HG03064 (cell line): ENCODE results near the gene ATXN1.
"Not testable (repeated sequence)": the region's sequence is repeated elsewhere in the genome, so short reads cannot be mapped to it uniquely, and the experiment has no call there.

Source experiments
- ATAC-seq: cut with Tn5 transposase; IDR thresholded peaks from one replicate; pipeline ENCODE4 v1.9.1; 2021; ENCODE audit warnings: low read depth; ENCODE audit not compliant: unreplicated experiment

Gene ATXN1

GRCh38 chr6:16705081-16705993, 55.9 kb downstream of the ATXN1 start:
- ATAC-seq, result no peak

DNA sequence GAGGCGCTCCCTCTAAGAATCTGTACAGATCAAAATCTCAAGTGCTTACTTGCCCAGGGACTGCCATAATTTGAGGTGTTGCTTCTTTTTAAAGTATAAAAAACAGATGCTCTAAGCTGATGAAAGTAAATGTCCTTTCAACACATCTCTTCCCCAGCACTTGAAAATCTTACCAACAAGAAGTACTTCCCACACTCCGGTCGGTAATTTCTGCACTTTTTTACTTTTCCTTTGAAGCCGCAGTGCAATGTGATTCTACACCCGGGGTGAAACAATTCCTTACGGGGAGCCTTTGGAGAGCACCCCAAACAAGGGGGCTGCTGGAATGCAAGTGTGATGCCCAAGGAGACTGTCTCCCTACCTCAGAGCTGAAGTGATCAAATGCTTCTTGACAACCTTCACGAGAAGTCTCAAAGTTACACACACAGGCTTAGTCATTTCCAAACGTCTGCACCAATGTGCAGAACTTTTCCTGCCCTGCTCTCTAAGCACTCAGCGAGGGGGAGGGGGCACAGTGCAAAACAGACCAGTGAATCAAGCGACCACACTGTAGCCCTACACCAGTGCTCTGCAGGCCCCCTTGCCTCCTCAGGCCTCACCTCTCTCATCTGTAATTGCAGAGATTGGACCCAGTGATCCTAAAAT, 56.7 kb downstream of the ATXN1 start:
- no peak for ATAC-seq

DNA sequence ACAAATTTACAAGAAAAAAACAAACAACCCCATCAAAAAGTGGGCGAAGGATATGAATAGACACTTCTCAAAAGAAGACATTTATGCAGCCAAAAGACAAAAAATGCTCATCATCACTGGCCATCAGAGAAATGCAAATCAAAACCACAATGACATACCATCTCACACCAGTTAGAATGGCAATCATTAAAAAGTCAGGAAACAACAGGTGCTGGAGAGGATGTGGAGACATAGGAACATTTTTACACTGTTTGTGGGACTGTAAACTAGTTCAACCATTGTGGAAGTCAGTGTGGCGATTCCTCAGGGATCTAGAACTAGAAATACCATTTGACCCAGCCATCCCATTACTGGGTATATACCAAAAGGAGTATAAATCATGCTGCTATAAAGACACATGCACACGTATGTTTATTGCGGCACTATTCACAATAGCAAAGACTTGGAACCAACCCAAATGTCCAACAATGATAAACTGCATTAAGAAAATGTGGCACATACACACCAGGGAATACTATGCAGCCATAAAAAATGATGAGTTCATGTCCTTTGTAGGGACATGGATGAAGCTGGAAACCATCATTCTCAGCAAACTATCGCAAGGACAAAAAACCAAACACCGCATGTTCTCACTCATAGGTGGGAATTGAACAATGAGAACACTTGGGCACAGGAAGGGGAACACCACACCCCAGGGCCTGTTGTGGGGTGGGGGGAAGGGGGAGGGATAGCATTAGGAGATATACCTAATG, 58.5 kb downstream of the ATXN1 start:
- ATAC-seq, result not testable (repeated sequence)

DNA sequence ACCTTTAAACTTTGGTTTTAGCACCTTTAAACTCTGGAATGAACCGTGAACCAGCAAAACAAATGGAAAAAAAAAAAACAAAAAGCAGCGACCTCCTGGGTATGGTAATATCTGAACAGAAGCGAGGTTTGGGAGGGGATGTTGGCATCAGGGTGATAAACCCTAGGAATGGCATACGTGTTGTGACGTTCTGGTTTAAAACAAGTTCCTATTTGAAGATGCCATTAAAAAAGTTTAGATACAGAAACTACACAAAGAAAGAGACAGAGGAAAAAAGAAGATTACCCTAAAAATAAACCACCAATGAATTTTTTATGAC, 60.4 kb downstream of the ATXN1 start:
- ATAC-seq, result no peak

DNA sequence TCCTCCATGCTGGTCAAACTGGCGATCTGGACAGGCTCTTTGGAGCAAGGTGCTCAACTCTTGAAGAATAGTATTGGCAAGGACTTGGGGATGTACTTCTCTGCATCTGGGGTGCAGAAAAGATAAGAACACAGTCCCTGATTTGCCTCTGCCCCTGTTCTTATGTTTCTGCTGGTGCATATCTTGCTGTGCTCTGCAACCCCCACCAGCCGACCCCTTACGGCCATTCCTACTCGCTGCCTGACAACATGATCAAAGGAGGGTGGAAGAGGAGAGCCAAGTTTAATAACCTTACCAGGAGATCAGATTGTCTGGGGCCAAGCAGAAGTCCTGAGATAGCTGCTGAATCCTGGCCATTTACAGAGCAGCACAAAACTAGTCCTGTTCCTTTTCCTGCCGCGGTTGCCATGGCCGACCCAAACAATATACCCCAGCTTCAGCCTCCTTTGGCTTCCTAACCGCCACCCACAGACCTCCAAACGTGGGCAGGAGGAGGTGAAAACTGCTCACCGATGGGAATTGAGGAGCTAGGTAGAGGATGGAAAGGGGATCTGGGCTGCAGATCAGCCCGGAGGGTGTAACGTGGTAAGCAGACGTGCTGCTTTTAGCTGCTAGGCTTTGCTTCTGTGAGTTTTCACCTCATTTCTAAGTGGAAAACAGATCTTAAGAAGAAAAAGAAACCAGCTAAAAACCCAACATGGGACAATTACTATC, 60.9 kb downstream of the ATXN1 start:
- no peak for ATAC-seq

DNA sequence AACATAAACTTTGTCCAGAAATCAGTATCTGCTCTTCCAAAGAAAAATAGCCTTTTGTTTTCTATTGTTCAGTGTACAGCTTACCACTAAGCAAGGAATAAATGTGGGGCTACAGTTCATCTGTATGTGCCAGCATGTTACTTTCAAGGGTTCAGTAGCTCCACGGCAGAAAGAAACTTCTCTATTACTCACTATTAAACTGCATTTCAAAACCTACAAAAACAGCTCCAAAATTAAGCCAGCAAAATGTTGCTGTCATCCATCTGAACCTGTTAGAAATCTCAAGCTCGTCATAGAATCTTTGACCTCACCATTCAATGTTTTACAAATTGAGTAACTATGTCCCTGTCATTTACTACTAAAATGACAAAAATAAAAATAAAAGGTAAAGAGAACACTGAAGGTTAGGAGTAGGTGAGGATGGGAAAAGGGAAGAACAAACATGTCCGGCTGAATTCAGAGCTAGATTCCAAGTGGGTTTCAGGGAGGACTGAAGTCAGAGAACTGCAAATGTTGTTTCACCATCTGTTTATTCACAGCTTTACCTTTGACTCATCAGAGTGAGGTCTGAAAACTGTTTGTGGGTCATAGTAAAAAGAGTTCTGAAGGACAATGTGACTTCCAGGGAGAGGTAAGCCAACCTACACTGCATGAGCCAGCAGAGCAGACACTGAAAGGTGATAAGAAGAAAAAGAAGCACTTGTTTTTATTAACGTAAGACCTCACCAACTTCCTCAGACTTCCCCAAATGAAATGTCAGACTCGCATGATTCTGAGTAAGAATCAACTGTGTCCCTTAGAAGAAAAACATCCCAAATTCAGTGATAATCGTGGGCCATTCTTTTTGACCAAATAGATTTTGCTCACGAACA, 62.0 kb downstream of the ATXN1 start:
- ATAC-seq, result no peak

GRCh38 chr6:16698162-16698533, 63.1 kb downstream of the ATXN1 start:
- no peak for ATAC-seq

GRCh38 chr6:16697437-16698161, 63.7 kb downstream of the ATXN1 start:
- ATAC-seq, result no peak

DNA sequence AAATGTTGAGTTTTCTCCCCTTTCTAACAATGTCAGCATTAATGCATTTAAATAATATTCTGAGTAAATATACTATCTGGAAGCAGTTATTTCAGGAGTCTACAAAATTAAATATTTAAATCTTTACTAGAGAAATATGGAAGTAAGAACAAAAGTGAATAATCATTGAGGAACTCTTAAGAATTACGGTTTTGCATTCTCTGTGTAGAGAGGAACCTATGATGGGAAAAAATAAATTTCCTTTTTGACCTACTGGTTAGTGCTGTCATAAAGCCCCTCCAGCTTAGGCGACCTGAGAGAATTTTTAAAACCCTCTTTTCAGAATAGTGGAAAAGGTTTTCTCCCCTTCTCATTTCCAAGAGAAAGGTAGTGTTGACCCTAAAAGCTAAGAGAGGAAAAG, 64.8 kb downstream of the ATXN1 start:
- ATAC-seq, result no peak

DNA sequence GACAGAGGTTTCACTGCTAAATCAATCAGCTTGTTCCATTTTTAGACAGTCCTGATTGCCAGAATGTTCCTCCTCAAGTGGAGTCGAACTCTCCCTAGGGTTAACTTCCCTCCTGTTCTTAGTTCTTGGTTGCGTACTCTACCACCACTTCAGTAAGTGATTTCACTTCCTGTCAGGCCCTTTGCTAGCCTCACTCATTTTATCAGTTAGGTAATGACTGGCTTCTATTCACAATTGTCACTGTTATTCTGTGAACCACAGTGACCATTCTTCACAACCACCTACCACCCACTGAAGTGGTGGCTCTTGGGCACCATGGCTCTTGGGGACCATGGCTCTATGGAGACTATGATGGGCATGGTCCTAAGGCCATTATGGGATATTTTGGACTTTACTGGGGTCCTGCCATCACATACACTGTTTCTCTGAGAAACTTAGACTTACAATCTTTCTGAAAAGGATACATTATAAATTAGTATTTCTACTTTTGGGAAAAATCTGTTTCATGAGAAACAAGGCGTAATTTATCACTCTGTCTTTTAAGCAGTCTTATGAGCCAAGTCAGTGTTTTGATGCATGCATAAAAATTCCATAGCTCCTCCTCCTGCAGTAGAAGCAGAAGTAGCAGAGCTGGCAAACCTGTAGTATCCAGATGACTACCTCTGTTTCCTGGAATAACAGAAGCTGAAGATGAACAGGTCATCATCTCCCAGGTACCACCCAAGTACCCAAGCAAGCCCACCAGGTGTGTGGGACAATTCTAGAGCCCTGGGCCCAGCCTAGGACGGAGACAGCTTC, 66.3 kb downstream of the ATXN1 start:
- ATAC-seq, result peak; percentile 49

DNA sequence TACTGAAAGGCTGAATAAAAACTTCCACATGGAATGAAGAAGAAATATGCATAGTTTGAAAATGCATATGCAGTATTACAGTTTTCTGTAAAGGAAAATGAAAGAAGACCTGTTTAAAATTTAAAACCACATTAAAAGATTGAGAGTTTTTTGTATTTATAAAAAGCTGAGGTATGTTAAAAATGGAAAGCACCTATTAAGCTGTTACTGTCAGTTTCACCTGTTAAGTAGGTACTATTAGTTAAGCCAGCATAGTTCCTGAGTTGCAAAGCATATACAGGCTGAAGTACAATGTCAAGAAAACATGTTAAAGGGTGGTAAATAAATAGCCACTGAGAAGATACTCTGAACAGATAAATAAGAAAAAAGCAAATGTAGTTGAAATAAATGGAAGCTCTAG, 69.9 kb downstream of the ATXN1 start:
- no peak for ATAC-seq

DNA sequence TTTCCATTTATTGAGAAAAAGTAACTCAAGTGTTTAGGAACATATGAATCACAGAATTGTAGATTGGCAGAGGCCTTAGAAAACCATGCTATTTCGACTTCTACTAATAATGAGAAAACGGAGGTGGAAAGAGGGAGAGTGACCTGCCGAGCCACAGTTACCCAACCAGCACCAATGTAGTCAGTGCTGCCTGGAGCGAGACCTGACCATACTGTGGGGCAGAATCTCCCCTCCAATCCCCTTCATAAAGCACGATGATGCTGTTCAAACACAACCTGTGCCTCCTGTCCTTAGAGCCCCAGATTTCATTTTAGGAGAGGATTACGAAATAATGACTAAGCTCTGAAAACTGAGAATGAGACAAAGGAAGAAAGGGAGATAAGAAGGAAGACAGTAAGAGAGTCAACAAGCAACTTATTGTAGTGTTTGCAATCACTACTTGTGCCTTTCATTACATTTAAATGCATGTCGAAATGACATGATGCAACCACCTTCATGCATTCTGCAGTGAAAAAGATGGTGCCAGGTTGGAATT, 70.6 kb downstream of the ATXN1 start:
- peak; percentile 61 for ATAC-seq

DNA sequence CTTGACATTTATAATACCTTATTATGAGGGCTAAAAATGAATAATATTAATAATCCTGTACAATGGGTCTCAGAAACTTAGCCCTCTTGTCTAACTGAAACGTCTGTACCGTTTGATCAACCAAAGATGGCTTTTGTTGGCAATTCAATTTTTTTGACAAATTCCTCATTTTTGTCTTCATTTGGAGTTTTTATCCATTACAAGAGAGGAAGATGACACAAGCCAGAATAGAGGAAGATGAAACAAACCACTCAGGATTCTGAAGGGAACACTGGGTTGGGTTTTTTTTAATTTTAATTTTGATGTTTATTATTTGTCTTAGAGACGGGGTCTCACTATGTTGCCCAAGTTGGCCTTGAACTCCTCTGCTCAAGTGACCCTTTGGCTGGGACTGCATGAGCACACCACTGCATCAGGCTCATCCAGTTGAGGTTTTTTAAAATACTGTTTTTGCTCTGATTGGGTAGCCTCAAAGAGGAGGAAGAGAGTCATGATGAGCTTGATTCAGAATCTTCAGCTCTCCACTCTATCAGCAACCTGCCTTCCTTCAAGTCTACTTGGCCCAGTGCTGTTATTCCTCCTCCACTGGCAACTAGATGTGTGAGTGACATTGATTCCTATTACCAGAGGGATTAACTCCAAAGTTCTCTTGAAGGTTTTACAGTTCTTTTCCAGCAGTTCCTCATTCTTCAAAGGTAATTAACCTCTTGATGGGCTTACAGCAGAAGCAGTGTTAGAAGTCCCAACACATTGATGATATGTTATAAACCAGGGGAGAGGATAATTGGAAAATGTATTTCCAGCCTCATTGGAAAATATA, 71.3 kb downstream of the ATXN1 start:
- no peak for ATAC-seq

GRCh38 chr6:16688984-16689636, 72.2 kb downstream of the ATXN1 start:
- ATAC-seq, result no peak

- ATAC-seq, result no peak
Measured at GRCh38 chr6:16688436-16688835, 72.8 kb downstream of the ATXN1 start.

DNA sequence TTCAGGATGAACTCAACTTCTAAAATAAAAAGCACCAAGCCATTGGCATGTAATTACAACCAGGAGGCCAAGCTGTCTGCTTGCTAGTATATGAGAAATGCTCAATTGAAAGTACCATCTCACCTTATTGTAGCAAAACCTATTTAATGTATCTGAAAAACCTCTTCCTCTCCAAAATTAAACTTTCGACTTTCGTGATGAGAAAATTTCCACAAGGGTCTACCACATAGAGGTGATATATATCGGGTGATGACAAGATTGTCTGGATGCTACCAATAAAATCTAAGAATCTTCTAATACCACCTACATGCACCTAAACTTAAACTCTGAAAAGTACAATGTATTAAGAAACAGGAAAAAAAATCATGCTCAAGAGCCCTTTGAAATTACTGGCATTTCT, 74.2 kb downstream of the ATXN1 start:
- no peak for ATAC-seq
